Endothelial cell of hepatic sinusoid (primary cell): ENCODE measurements around the gene IFNA4.
"Not testable (repeated sequence)": the region's sequence is repeated elsewhere in the genome, so short reads cannot be mapped to it uniquely, and the experiment has no call there.

ENCODE experiments used
- in situ Hi-C: cut with HindIII; loops from 2 replicates; pipeline ENCODE4 v1.10.0; 2017; ENCODE audit warnings: low sequenced_read_pairs

The IFNA4 gene

DNA sequence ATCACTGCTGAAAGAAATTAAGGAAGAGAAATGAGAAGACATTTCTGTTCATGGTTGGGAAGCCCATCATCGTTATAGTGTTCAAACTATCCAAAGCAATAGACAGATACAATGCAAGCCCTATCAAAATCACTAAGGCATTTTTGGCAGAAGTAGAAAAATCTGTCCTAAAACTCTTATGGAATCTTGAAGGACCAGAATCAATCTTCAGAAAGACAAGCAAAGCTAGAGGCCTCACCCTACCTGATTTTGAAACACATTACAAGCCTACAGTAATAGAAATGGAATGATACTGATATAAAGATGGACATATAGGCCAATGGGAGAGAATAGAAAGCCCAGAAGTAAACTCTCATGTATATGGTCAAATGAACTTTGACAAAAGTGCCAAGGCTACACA lies 16.0 kb downstream of the IFNA4 start:
- in situ Hi-C loops = no loop called here

DNA sequence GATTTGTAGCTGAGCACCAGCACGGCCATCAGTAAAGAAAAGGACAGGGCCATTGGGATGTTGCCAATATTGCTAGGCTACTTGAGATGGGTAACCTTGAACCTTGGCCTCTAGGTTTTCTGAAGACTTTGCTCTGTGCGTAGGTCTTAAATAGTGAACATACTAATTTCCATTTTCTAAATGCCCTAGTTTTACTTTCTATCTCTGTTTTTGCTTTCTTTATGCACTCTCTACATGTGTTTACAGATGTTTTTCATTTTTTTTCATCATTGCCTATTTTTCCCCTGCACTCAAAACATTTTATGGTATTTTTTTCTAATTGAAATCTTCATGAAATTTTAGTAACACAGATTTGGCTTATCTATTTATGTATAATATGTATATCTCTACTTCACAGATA lies 20.8 kb downstream of the IFNA4 start, which contains the start of gene IFNA21:
Gene IFNA21 (minus strand): TSS at position 101 of the 400 bp plus-strand sequence. CDS start 48 bp downstream, at position 53.
- in situ Hi-C loops = not testable (repeated sequence)

DNA sequence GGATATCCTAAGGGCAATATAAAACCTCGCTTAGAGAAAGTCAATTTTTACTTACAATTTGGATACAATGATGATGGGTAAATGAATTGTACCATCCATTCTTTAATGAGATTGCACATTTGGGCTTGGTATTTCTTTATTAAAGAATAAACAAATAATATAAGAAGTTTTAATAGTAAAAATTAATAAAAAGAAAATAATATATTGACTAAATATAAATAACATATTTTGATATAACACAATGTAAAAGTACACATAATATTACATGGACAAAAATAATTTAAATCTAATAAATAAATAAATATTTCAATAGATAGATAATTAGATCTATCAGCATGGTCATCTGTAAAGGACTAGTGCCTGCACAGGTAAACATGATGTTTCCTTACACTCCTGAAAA lies 21.9 kb downstream of the IFNA4 start:
- in situ Hi-C loops = no loop called here

DNA sequence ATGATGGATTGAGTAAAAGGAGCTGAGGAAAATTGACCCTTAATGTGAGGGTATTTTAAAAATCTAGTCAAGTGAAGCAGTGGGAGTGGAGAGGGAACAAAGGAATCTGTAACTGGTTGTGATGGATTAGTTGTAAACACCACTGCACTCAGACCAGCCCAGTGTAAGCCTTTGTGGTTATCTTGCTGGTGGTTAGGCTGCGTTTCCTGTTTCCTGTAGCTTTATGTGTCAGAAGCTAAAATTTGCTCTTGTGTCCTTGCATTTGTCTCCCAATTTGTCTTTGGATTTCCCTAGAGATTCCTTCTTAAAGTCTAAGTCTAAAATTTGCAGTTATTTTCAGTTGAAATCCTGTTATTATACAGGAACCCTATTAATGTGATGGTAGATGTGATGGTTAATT lies 27.2 kb downstream of the IFNA4 start:
- in situ Hi-C loops = no loop called here

DNA sequence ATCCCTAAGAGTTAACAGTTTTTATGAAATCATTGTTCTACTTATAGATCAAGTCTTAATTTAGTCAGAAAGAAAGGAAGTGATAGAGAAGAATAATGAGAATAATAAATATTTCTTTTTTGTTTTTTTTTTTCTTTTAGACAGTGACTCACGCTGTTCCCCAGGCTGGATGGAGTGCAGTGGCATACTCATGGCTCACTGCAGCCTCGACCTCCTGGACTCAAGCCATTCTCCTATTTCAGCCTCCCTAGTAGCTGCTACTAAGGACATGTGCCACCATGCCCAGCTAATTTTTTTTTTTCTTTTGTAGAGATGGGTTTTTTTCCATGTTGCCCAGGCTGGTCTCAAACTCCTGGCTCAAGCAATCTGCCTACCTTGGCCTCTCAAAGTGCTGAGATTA lies 31.9 kb downstream of the IFNA4 start:
- in situ Hi-C loops = no loop called here

DNA sequence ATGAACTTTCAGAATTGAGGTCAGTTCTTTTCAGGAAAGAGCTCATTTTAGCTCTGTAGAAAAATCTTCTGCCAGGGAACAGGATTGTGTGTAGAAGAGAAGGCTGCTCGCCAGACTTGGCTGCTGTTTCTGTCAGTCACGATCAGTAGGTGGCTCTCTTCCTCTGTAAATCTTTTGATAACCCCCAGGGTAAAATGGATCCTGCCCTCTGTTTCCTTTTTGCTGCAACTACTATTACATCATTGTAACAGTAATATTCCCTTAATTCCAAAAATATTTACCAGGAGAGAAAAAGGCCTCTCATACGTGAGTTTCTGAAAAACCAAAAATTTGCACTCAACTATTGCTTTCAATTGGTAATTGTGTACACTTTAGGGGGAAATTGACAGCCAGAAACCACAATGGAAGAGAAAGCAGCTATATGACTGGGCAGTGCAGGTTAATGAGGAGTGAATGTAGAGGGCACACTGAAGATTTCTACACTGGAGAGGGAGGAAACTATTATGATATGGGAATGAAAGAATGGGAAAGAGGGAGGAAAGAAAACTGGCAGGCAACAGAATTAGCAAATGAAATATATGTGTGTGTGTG lies 33.3 kb downstream of the IFNA4 start:
- in situ Hi-C loops = no loop called here

DNA sequence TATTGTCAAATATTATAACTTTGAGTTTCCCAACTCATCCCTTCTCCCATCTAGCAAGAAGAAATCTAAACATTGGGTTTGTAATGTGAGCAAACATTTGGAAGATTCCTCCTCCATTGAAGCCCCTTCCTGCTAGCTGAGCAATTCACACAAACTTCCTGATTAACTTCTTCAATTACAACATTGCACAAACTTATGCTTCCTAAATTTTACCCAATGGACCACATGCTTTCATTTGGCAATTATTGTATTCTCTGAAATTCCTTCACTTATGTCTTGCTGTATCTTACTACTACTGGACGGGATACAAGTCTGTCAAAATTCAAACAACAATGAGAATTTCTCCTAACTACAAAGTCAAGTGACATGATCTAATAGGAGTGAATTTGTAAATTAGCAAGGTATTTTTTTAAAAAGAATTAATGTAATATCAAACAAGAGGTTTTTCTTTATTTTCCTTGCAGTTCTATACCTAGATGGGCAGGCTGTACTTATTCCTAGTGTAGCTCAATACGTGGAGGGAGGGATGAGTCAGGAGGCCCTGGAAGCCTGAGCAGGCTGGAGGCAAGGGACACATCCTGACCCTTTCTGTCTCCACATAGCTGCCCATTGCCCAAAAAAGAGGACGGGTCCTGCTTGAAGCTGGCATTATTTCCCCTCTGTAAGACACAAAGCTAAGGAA lies 33.9 kb downstream of the IFNA4 start:
- in situ Hi-C loops = no loop called here

DNA sequence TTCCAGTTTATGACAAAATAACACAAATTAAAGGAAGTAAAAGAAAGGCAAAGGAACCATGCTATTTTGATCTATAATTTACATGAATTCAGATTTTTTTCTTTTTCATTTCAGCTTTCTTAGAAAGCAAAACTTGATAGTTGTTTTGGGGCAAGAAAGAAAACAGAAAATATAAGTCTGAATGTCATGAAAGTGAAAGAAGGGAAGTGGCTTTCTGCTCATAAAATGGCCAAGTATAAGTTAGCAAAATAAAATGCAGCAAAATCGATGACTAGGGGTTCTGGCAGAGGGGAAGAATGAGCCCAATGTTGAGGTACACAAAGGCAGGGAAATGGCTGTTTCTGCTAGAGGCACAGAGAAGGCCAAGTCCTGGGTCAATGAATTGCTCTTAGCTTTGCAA lies 42.8 kb downstream of the IFNA4 start:
- in situ Hi-C loops = loop anchor here (25.0 kb wide), 1 partner anchor 93 kb away; the partner anchor contains the start of genes IFNA14 and IFNA17

DNA sequence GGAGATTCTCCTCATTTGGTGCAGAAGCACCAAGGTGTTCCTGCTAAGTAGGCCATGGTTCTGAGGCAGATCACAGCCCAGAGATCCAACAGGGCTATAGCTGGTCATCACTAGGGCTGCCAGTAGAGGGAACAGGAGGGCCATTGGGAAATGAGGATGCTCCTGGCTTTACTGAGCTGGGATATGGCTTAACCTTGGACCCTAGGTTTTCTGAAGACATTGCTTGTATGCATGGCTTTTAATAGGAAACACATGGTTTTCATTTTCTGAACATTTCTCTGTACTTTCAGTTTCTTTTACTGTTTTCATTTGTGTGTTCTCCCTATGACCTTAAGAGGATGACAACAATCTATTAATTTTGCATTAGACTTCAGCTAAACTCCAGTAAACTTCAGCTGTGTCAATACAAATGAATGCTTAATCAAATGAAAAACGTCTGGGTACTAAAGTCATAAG lies 45.9 kb downstream of the IFNA4 start, which contains the start of gene IFNW1:
Gene IFNW1 (minus strand): TSS at position 406 of the 456 bp plus-strand sequence. CDS start 262 bp downstream, at position 144.
- in situ Hi-C loops = loop anchor here (25.0 kb wide), 1 partner anchor 96 kb away; the partner anchor contains the start of genes IFNA14 and IFNA17

DNA sequence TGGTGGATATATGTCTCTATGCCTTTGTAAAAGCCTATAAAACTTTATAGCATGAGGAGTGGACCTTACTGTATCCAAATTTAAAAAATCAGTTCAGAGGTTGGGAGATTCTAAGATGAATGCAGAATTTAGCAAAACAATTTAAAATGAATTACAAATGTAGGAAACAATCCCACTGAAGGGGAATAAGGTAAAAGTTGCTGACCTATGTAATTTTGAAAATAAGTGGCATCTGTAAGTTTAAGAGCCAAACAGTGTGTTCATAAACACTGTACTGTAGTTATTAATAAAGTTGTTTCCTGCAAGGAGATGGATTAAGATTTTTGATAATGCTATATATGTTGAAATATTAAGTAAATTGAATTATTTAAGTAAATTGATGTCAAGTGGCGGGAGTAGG lies 50.4 kb downstream of the IFNA4 start:
- in situ Hi-C loops = loop anchor here (25.0 kb wide), 1 partner anchor 100 kb away; the partner anchor contains the start of genes IFNA14 and IFNA17
